Activated T-cell treated with anti-CD3 and anti-CD28 coated beads for 4 hours (primary cell): ENCODE results near the gene IL1RN.
"Not testable (repeated sequence)": the region's sequence is repeated elsewhere in the genome, so short reads cannot be mapped to it uniquely, and the experiment has no call there.

Experiments used
- DNase-seq: peaks from one replicate; pipeline ENCODE4 v3.0.0-alpha.2; 2020

Gene IL1RN

GRCh38 chr2:113126845-113127645 is at the start of gene IL1RN:
Gene IL1RN, plus strand, starts transcription at chr2:113127598. Its CDS starts 27 bp downstream, at chr2:113127625.
- no peak for DNase-seq

- DNase-seq = no peak
Measured at GRCh38 chr2:113077921-113078320, 49.5 kb upstream of the IL1RN start.

GRCh38 chr2:113078350-113078839 is 49.0 kb upstream of the IL1RN start:
- no peak for DNase-seq

GRCh38 chr2:113079131-113079530 is 48.3 kb upstream of the IL1RN start:
- DNase-seq = no peak

- peak; percentile 32 for DNase-seq
Measured at GRCh38 chr2:113080134-113080533, 47.3 kb upstream of the IL1RN start.

- no peak for DNase-seq
Measured at GRCh38 chr2:113081488-113082210, 45.7 kb upstream of the IL1RN start.

- DNase-seq = no peak
Measured at GRCh38 chr2:113083296-113083695, 44.1 kb upstream of the IL1RN start.

- DNase-seq = no peak
Measured at GRCh38 chr2:113084249-113085000, 43.0 kb upstream of the IL1RN start.

GRCh38 chr2:113085542-113085941 is 41.9 kb upstream of the IL1RN start:
- DNase-seq = no peak

- no peak for DNase-seq
Measured at GRCh38 chr2:113088213-113088992, 39.0 kb upstream of the IL1RN start.

GRCh38 chr2:113089916-113090315 is 37.5 kb upstream of the IL1RN start:
- DNase-seq = no peak

GRCh38 chr2:113091231-113091896 is 36.0 kb upstream of the IL1RN start:
- DNase-seq = no peak

- no peak for DNase-seq
Measured at GRCh38 chr2:113092864-113093612, 34.4 kb upstream of the IL1RN start.

GRCh38 chr2:113093613-113093977 is 33.8 kb upstream of the IL1RN start:
- no peak for DNase-seq

GRCh38 chr2:113096306-113096705 is 31.1 kb upstream of the IL1RN start:
- not testable (repeated sequence) for DNase-seq

- DNase-seq = not testable (repeated sequence)
Measured at GRCh38 chr2:113096842-113097618, 30.4 kb upstream of the IL1RN start.

GRCh38 chr2:113098041-113098440 is 29.4 kb upstream of the IL1RN start:
- DNase-seq = no peak

- no peak for DNase-seq
Measured at GRCh38 chr2:113098532-113098931, 28.9 kb upstream of the IL1RN start.

GRCh38 chr2:113102133-113102532 is 25.3 kb upstream of the IL1RN start:
- no peak for DNase-seq

GRCh38 chr2:113103277-113103676 is 24.1 kb upstream of the IL1RN start:
- no peak for DNase-seq
